Limb (tissue), 2 donors: ENCODE results near the gene NSG1.

Experiments used
- DNase-seq, 2 donors: peaks; one replicate each; pipeline ENCODE4 v3.0.0-alpha.2; 2016; ENCODE audit errors: extremely low spot score in 2 of 2

The NSG1 gene

GRCh38 chr4:4395849-4396627, 9.1 kb downstream of the NSG1 start:
- no peak for DNase-seq

GRCh38 chr4:4396628-4397440, 9.9 kb downstream of the NSG1 start:
- no peak for DNase-seq

GRCh38 chr4:4397441-4397819, 10.5 kb downstream of the NSG1 start:
- no peak for DNase-seq

- no peak for DNase-seq
Observed at GRCh38 chr4:4398430-4398829, 11.5 kb downstream of the NSG1 start.

GRCh38 chr4:4401036-4401435, 14.1 kb downstream of the NSG1 start:
- DNase-seq: no peak

GRCh38 chr4:4402966-4403365, 16.1 kb downstream of the NSG1 start:
- no peak for DNase-seq

GRCh38 chr4:4405358-4405962, 18.6 kb downstream of the NSG1 start:
- DNase-seq: no peak

DNA sequence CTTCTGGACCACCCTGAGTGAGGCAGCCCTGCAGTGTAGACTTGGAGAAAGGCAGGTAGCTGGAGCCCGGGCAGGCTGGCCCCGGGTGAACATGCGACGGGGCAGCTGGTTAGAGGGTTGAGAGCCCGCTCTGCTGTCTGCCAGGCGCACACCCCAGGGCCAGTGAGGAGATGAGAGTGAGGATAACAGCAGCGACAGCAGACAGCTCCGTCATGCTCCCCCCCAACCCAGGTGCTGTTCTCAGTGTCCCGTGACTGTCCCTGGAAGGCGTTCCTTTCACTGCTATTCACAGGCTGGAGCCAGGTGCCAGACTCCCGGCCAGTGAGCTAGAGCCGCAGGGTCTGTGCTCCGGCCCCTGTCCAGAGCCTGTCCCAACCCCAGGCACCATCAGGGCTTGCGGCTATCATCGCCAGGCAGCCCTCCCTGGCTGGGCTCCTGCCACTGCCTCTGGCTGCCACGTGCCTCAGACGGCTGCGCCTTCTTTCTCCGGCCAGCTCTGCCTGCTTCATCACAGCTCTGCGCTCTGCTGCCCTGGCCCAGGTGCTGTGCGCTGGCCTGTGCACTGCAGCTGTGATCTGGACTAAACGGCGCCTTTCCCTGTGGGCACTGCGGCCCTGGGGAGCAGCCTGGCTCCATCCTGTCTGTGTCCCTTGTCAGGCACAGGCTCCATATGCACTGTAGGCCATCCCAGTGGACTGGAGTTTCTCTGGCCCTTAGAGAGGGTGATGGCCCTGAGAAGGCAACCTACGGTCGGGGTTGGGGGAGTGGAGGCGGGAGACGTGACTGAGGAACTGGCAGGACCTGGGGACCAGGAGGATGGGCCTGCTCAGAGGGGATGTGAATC, 19.8 kb downstream of the NSG1 start:
- DNase-seq: no peak

DNA sequence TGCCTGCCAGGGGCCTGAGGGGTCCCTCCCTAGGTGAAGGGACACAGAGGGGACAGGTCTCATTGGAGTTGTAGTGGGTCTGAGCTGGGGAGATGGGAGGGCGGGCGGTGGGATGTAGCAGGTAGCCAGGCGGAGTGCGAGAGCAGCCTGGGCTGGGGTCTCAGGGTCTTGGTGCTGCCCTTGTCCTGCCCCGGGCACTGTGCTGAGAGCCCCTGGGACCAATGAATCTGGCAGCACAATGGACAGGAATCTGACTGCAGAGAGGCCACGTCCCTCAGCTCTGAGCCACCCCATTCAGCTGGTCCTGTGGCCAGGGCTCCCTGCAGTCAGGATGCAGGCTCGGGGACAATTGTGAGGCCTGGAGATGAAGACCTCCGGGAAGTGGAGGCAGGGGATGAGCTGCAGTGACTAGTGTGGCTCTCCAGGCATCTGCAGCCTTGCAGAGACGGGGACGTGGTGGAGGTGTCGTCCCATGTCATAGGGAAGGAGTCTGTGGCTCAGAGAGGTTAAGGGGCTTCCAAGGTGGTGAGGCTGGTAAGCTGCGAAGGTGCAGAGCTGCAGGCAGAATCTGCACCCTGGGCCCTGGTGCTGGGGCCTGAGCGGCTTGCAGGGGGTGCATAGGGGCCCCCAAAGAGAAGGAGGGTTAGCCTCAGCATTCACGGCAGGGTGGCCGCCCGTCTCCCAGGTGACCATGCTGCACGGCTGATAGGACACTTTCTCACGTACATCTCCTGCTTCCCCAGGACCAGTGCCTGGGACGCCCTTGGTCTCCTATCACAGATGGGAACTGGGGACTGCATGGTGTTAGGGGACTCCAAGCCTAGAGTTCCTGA, 20.6 kb downstream of the NSG1 start:
- DNase-seq: no peak

- DNase-seq: no peak
Observed at GRCh38 chr4:4408132-4408523, 21.2 kb downstream of the NSG1 start.

- no peak for DNase-seq
Observed at GRCh38 chr4:4408576-4409335, 21.9 kb downstream of the NSG1 start.

- DNase-seq: no peak
Observed at GRCh38 chr4:4409416-4410115, 22.7 kb downstream of the NSG1 start.

DNA sequence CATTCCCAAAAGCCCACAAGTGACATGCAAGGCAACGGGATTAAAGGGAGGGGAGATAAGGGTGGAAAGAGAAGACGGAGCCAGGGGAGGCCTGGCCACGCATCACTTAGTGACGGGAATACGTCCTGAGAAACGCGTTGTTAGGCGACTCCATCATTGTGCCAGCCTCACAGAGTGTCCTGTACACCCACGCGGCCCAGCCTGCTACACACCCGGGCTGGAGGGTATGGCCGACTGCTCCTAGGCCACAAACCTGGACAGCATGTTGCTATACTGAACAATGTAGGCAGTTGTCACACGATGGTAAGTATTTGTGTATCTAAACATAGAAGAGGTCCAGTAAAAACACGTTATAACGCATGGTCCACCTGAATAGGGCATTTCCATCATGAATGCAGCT, 23.4 kb downstream of the NSG1 start:
- no peak for DNase-seq

DNA sequence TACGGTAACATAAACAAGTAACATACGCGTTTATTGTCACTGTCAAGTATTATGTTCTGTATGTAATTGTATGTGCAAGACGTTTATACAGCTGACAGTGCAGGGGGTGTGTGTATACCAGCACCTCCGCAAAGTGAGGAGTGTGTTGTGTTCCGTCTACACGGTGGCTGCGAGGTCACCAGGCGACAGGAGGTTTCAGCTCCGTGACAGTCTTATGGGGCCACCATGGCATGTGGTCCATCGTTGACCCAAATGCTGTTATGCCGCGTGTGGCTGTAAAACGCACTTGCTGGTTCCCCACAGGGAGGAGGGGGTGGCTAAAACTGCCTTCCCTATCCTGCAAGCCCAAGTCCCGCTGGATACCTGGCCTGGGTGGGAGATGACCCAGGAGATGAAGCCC, 25.0 kb downstream of the NSG1 start:
- no peak for DNase-seq

GRCh38 chr4:4412641-4413372, 25.9 kb downstream of the NSG1 start:
- DNase-seq: no peak

DNA sequence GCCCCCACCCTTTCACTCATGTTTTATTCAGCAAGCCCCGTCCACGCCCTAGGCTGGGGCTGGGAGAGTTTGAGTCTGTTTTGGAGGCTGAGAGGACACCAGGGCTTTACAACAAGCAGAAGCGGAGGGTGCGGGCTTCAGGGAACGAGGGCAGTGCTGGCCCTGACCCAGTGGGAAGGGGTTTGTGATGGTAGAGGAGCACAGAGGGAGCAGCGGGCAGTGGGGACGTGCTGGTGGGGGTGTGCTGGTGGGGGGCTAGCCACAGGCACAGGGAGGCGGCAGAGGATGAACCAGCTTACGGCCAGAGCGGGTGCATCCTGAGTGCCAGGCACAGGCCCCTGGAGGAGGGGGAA, 26.4 kb downstream of the NSG1 start:
- no peak for DNase-seq

DNA sequence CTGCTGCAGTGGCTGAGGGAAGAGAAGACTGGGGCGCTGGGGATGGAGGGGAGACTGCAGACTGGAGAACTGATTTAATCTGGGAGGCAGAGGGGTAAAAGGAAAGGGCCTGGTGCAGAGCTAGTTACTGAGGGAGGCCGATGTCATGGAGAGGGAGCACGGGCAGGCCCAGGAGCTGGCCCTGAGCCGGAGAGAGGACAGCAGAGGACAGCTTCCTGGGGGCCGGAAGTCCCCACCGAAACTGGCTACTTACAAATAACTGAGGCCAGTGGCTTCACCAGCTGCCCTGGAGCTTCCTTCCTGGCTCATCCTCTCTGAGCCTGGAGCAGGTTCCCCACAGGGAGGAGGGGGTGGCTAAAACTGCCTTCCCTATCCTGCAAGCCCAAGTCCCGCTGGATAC, 26.9 kb downstream of the NSG1 start:
- DNase-seq: no peak

DNA sequence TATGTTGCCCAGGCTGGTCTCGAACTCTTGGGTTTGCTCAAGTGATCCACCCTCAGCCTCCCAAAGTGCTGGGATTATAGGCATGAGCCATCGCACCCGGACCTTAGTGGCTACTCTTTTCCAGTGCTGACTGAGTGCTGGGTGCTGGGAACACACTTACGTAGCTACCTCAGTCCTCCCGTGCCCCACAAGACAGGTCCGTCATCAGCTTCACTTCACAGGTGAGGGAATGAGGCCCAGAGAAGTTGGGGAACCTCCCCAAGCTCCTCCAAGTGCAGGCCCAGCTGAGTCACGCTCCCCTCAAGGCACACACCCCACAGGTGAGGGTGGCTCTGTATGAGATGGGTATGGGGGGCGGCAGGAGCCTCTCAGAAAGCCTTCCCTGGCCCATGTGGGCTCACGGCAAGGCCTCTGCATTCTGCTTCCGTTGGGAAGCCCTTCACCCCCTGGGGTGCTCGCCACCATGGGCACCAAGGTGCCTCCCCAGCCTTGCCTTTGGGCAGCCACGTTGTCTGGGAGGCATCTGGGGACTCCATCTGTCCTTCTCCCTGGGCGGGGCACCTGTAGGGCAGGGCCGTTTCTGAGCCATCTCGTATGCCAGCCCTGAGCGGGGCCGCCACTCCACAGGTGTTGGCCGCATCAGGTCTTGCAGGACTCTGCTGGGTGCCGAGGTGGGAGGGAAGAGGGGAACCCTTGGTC, 28.4 kb downstream of the NSG1 start:
- no peak for DNase-seq
